HG03097 (cell line): ENCODE measurements around the gene PORCN.
"Not testable (repeated sequence)": the region's sequence is repeated elsewhere in the genome, so short reads cannot be mapped to it uniquely, and the experiment has no call there.

Experiments used
- ATAC-seq: cut with Tn5 transposase; IDR thresholded peaks from one replicate; pipeline ENCODE4 v1.9.1; 2021; ENCODE audit not compliant: unreplicated experiment, low FRiP score

Gene PORCN

GRCh38 chrX:48538641-48539344 lies 30.0 kb downstream of the PORCN start:
- ATAC-seq: no peak

DNA sequence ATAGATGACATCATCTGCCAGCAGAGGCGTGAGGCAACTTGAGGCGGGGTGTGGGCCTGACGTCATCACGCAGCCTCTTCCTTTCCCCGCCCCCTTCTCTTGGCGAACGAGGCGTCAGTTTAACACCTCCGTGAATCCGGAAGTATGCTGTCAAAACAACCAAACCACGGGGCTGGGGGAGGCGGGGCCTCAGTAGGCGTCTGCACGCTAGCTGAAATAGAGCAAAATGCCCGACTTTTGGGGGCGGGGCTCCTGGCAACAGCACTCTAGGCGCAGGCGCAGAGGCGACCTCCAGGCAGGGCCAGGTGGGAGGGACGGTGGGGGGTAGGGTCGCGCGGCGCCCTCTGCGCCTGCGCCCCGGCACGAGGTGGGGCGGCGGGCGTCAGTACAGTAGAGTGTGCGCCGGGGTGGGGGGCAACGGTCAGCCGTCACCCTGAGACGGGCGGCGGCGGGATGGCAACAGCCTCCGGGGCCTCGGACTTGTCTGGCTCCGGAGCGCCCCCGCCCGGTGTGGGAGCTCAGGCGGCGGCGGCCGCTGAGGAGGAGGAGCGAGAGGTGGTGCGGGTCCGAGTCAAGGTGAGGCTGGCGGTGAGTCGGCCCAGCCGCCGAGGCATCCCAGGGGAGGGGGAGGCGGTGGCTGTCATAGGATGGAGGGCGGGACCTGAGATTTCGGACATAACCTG lies 30.7 kb downstream of the PORCN start, which contains the start of gene TBC1D25:
TSS of gene TBC1D25 (plus strand) at position 370 of the 683 bp plus-strand sequence. CDS start at position 454, 84 bp downstream.
- ATAC-seq: peak; percentile 60

DNA sequence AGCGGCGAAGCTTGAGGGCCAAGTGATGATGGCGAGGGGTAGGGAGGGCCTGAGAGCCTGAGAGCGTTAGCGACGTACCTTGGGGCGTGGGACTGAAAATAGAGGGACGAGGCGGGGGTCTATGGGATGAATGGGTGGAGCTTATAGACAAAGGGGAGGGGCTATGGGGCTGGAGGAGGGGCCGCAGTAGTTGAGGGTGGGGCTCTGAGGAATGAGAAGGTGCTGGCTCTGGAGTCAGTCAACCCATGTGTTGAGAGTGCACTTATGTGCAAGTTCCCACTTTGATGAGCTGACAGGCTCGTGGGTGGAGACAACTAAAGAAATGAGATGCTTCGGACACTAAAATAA lies 31.2 kb downstream of the PORCN start:
- no peak for ATAC-seq

GRCh38 chrX:48540480-48540879 lies 31.7 kb downstream of the PORCN start:
- ATAC-seq: no peak

DNA sequence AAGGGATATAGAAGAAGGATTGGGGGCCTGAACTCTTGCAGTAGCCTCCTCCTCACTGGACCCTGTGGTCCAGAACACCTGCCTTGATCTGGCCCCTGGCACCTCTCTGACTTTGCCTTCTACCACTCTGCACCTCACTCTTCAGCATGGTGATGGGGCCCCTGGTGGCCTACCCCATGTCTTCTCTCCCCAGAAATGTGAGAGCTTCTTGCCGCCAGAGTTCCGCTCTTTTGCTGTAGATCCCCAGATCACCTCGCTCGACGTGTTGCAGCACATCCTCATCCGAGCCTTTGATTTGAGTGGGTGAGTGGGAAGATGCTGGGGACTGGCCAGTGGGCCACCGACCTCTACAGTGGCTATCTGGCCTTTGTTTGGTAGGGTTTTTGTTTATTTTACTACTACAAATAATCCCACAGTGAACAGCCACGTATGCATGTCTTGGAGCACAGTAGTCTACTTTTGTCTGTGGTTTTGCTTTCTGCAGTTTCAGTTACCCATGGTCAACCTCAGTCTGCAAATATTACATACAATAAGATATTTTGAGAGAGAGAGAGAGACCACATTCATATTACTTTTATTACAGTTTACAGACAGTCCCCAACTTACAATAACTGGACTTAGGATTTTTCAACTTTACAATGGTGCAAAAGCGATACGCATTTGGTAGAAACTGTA lies 32.5 kb downstream of the PORCN start:
- ATAC-seq: no peak

- ATAC-seq: no peak
Observed at GRCh38 chrX:48548871-48549270, 40.1 kb downstream of the PORCN start.

GRCh38 chrX:48555731-48556325 lies 47.0 kb downstream of the PORCN start:
- ATAC-seq: not testable (repeated sequence)

DNA sequence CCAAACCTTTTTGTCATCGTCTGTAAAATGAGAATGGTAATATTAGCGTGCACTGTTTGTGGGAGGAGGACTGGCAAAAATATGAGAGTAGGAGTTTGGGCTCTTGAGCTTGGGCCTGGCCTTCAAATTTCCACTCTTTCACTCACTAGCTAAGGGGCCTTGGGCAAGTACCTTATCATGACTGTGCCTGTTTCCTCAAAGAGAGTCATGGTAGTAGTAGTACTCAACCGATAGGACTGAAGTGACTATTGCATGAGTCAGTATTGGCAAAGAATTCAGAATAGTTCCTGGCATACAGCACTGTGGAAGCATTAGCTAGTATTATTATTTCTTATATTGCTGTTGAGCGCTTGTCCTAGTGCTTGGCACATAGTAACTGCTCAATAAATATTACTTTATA lies 49.5 kb downstream of the PORCN start:
- no peak for ATAC-seq

DNA sequence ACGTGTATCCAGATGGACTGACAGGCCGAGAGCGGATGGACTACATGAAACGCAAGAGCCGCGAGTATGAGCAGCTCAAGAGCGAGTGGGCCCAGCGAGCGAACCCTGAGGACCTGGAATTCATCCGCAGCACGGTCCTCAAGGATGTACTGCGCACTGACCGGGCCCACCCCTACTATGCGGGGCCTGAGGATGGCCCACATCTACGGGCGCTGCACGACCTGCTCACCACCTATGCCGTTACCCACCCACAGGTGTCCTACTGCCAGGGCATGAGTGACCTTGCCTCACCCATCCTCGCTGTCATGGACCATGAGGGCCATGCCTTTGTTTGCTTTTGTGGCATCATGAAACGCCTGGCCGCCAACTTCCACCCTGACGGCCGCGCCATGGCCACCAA lies 50.8 kb downstream of the PORCN start:
- ATAC-seq: no peak

- ATAC-seq: no peak
Observed at GRCh38 chrX:48560056-48560455, 51.3 kb downstream of the PORCN start.

GRCh38 chrX:48560681-48561080 lies 51.9 kb downstream of the PORCN start:
- ATAC-seq: no peak

DNA sequence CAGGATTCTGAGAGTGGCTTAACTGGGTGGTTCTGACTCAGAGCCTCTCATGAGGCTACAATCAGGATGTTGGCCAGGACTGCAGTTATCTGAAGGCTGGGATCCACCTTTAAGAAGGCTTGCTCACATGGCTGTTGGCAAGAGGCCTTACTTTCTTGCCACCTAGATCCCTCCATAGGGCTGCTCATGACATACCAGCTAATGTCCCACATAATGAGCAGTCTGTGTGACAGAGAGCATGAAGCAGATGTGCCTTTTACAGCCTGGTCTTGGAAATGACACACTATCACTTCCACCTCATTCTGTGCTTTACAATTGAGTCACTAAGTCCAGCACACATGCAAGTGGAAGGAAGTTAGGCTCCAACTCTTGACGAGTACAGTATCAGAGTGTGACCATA lies 61.2 kb downstream of the PORCN start:
- ATAC-seq: no peak
